ENCODE data around the gene ESRRG.

- TF ChIP-seq GATA2 (IDR thresholded peaks at IDR 0.05; ENCODE audit: low read depth, low read length) (no peak), GATA3 (IDR thresholded peaks at IDR 0.05; ENCODE audit: low read depth, low read length) (no peak)
Observed at GRCh38 chr1:216653001-216653400, 70.2 kb downstream of the ESRRG start.

Data from SH-SY5Y (cell line).